A549 (cell line): ENCODE measurements around the gene LSM12. TPM values are rescaled to one million over a fixed set of nuclear protein-coding genes. Genes with fewer than 3 reads are reported as not detected.
"Not testable (repeated sequence)": the region's sequence is repeated elsewhere in the genome, so short reads cannot be mapped to it uniquely, and the experiment has no call there.

ENCODE experiments used
- ATAC-seq, 2 experiments: fragments of 200-7000 bp in 1 of 2; fragments of >200 bp in 1 of 2; cut with Nextera tagmentation in 1 of 2; cut with Tn5 transposase in 1 of 2; 3 replicates each; pipeline versions ENCODE4 v1.8.0 to v1.9.1; 2018 to 2020; ENCODE audit warnings: mild to moderate bottlenecking in 1 of 2, moderate library complexity in 1 of 2
- CTCF ChIA-PET: fragments of 300-600 bp; sonication (Branson Sonifier 250); formaldehyde crosslinking; extraction: SDS; loops from one replicate; lab custom pipeline; 2021; ENCODE audit warnings: antibody characterized with exemption, inconsistent platforms; lab: Yijun Ruan, JAX
- POLR2A ChIA-PET: fragments of 350-600 bp; formaldehyde crosslinking; extraction: SDS; loops from one replicate; lab custom pipeline; 2021; ENCODE audit warnings: antibody characterized with exemption, inconsistent platforms; lab: Yijun Ruan, JAX
- DNase-seq, 2 experiments: peaks; one replicate each; pipeline versions ENCODE4 v3.0.0 to v3.0.0-alpha.2; 2011 to 2016; ENCODE audit warnings: low read depth in 1 of 2, low spot score in 1 of 2
- FAIRE-seq: peaks from 2 replicates; lab custom pipeline; 2011; peaks lifted over from hg19 to GRCh38; lab: Jason Lieb, UNC
- H3K27ac ChIP-seq, 2 experiments: fragments of >200 bp; sonication (Bioruptor Twin); formaldehyde crosslinking; 3 replicates each; pipeline ENCODE4 v1.5.1; 2016 to 2017
- H3K4me1 ChIP-seq: fragments of >200 bp; sonication (Bioruptor Twin); formaldehyde crosslinking; 3 replicates; pipeline ENCODE4 v1.6.1; 2016
- H3K4me2 ChIP-seq: fragments of >200 bp; sonication (Bioruptor Twin); formaldehyde crosslinking; 3 replicates; pipeline ENCODE4 v1.6.1; 2016
- H3K4me3 ChIP-seq: fragments of >200 bp; sonication (Bioruptor Twin); formaldehyde crosslinking; 3 replicates; pipeline ENCODE4 v1.5.1; 2016
- H3K9me3 ChIP-seq: fragments of >200 bp; sonication (Bioruptor Twin); formaldehyde crosslinking; 3 replicates; pipeline ENCODE4 v1.6.1; 2016
- ATOH8 ChIP-seq: fragments of 250-450 bp; sonication (Bioruptor Pico); IDR thresholded peaks from 2 replicates; pipeline ENCODE4 v1.5.0; 2020; ENCODE audit warnings: low read depth, mild to moderate bottlenecking, moderate library complexity
- CEBPB ChIP-seq, 2 experiments: fragments of >200 bp in 1 of 2; sonication (Bioruptor Twin) in 1 of 2; formaldehyde crosslinking in 1 of 2; IDR thresholded peaks; 2 replicates each; pipeline ENCODE4 v1.6.1; 2012 to 2016
- CHD2 ChIP-seq: fragments of 150-350 bp; IDR thresholded peaks from 2 replicates; pipeline ENCODE4 v1.6.1; 2014; ENCODE audit warnings: low read length; ENCODE audit not compliant: partially characterized antibody
- E2F6 ChIP-seq: IDR thresholded peaks from 2 replicates; pipeline ENCODE4 v1.6.1; 2012; ENCODE audit warnings: low read depth, borderline replicate concordance
- EHMT2 ChIP-seq: fragments of 200-600 bp; sonication (generic); IDR thresholded peaks from 2 replicates; pipeline ENCODE4 v1.6.1; 2016; ENCODE audit warnings: antibody characterized with exemption, low read depth, mild to moderate bottlenecking, moderate library complexity
- ELK1 ChIP-seq: fragments of 150-350 bp; IDR thresholded peaks from 2 replicates; pipeline ENCODE4 v1.6.1; 2014; ENCODE audit warnings: low read depth, mild to moderate bottlenecking, low read length
- EP300 ChIP-seq, 2 experiments: fragments of >200 bp; sonication (Bioruptor Twin); formaldehyde crosslinking; IDR thresholded peaks; 2 replicates in 1 of 2; 3 replicates in 1 of 2; pipeline ENCODE4 v1.6.1; 2016 to 2017
- ESRRA ChIP-seq: fragments of 150-350 bp; IDR thresholded peaks from 2 replicates; pipeline ENCODE4 v1.6.1; 2014; ENCODE audit warnings: mild to moderate bottlenecking, low read length, borderline replicate concordance
- FOSB ChIP-seq: fragments of 250-450 bp; sonication (Bioruptor Pico); IDR thresholded peaks from 2 replicates; pipeline ENCODE4 v1.5.0; 2020; ENCODE audit warnings: mild to moderate bottlenecking, moderate library complexity
- FOSL2 ChIP-seq, 2 experiments: fragments of 450-650 bp in 1 of 2; fragments of >200 bp in 1 of 2; sonication (Bioruptor Twin) in 1 of 2; formaldehyde crosslinking; IDR thresholded peaks; 2 replicates each; pipeline versions ENCODE4 v1.5.0 to v1.6.1; 2016 to 2020; ENCODE audit warnings: mild to moderate bottlenecking in 1 of 2, moderate library complexity in 1 of 2
- FOXS1 ChIP-seq: fragments of 250-450 bp; sonication (Bioruptor Pico); IDR thresholded peaks from 2 replicates; pipeline ENCODE4 v1.5.0; 2020; ENCODE audit warnings: mild to moderate bottlenecking, moderate library complexity
- GATA3 ChIP-seq: IDR thresholded peaks from 2 replicates; pipeline ENCODE4 v1.6.1; 2012; ENCODE audit warnings: borderline replicate concordance
- HDAC2 ChIP-seq: fragments of 200-600 bp; sonication (generic); IDR thresholded peaks from 2 replicates; pipeline ENCODE4 v1.6.1; 2016
- HOXA7 ChIP-seq: fragments of 250-450 bp; sonication (Bioruptor Pico); IDR thresholded peaks from 2 replicates; pipeline ENCODE4 v1.5.0; 2020; ENCODE audit warnings: mild to moderate bottlenecking, moderate library complexity
- HOXB13 ChIP-seq: fragments of 250-450 bp; sonication (Bioruptor Pico); IDR thresholded peaks from 2 replicates; pipeline ENCODE4 v1.5.0; 2020; ENCODE audit warnings: low read depth, mild to moderate bottlenecking, moderate library complexity
- HOXB5 ChIP-seq: fragments of 250-450 bp; sonication (Bioruptor Pico); IDR thresholded peaks from 2 replicates; pipeline ENCODE4 v1.5.0; 2020; ENCODE audit warnings: mild to moderate bottlenecking, moderate library complexity
- JUN ChIP-seq, 2 experiments: fragments of >200 bp; sonication (Bioruptor Twin); formaldehyde crosslinking; IDR thresholded peaks; 2 replicates in 1 of 2; 3 replicates in 1 of 2; pipeline ENCODE4 v1.6.1; 2016 to 2017
- KDM5A ChIP-seq: fragments of 200-600 bp; sonication (generic); IDR thresholded peaks from 2 replicates; pipeline ENCODE4 v1.6.1; 2016; ENCODE audit warnings: antibody characterized with exemption, mild to moderate bottlenecking
- MAFK ChIP-seq: fragments of 450-650 bp; IDR thresholded peaks from 2 replicates; pipeline ENCODE4 v1.6.1; 2014; ENCODE audit not compliant: partially characterized antibody
- POLR2A ChIP-seq: IDR thresholded peaks from 2 replicates; pipeline ENCODE4 v1.6.1; 2012; ENCODE audit warnings: mild to moderate bottlenecking, low read length
- POLR2AphosphoS2 ChIP-seq: conservative IDR thresholded peaks from 2 replicates; pipeline ENCODE4 v1.6.1; 2012; ENCODE audit warnings: low read length, improper control_type of control experiment, inconsistent platforms
- RAD21 ChIP-seq, 2 experiments: fragments of >200 bp in 1 of 2; sonication (Bioruptor Twin) in 1 of 2; formaldehyde crosslinking in 1 of 2; IDR thresholded peaks in 1 of 2; conservative IDR thresholded peaks in 1 of 2; 2 replicates in 1 of 2; 3 replicates in 1 of 2; pipeline ENCODE4 v1.6.1; 2012 to 2018; ENCODE audit warnings: inconsistent platforms in 1 of 2
- RCOR1 ChIP-seq: fragments of 150-350 bp; IDR thresholded peaks from 2 replicates; pipeline ENCODE4 v1.6.1; 2014; ENCODE audit warnings: antibody characterized with exemption, low read length, low read depth
- RFX5 ChIP-seq: fragments of 450-650 bp; IDR thresholded peaks from 2 replicates; pipeline ENCODE4 v1.7.1; 2014; ENCODE audit warnings: antibody characterized with exemption, mild to moderate bottlenecking, moderate library complexity
- SMC3 ChIP-seq: fragments of >200 bp; sonication (Bioruptor Twin); formaldehyde crosslinking; IDR thresholded peaks from 3 replicates; pipeline ENCODE4 v1.6.1; 2018; ENCODE audit warnings: inconsistent platforms
- TP53 ChIP-seq: fragments of 250-450 bp; sonication (Bioruptor Pico); IDR thresholded peaks from 2 replicates; pipeline ENCODE4 v1.5.0; 2021; ENCODE audit warnings: mild to moderate bottlenecking, moderate library complexity
- ZC3H11A ChIP-seq: fragments of 450-650 bp; IDR thresholded peaks from 2 replicates; pipeline ENCODE4 v1.6.1; 2014; ENCODE audit warnings: antibody characterized with exemption, mild to moderate bottlenecking
- ZSCAN20 ChIP-seq: fragments of 250-450 bp; sonication (Bioruptor Pico); IDR thresholded peaks from 2 replicates; pipeline ENCODE4 v1.8.0; 2022; ENCODE audit warnings: mild to moderate bottlenecking, moderate library complexity
- WGBS: methylation state at CpG from one replicate; pipeline ENCODE4 v1.1.6; 2017; ENCODE audit errors: missing lambda C conversion rate; 5-methylcytosine and 5-hydroxymethylcytosine counted together
- polyA plus RNA-seq, 4 experiments: library from polyadenylated mRNA; depleted of rRNA in 3 of 4; stranded (reverse); fragments of >200 nt; fragmentation: RNase III in 1 of 4; extraction: RNeasy Plus Mini Kit Qiagen cat#74134 plus additional on column Dnase treatment in 1 of 4; gene quantifications; 2 replicates in 3 of 4; 3 replicates in 1 of 4; pipeline ENCODE4 v1.2.3, GENCODE V29; 2011 to 2017
- TF ChIP-seq, protein P1 (sequence below): IDR thresholded peaks from 2 replicates; pipeline ENCODE4 v1.6.1; 2012
- TF ChIP-seq, protein P2 (sequence below): IDR thresholded peaks from 2 replicates; pipeline ENCODE4 v1.6.1; 2012

The LSM12 gene
- polyA plus RNA-seq, 2 of the 4 experiments (the other 2 are of a cell fraction), result 43.9 to 75.0 TPM

DNA sequence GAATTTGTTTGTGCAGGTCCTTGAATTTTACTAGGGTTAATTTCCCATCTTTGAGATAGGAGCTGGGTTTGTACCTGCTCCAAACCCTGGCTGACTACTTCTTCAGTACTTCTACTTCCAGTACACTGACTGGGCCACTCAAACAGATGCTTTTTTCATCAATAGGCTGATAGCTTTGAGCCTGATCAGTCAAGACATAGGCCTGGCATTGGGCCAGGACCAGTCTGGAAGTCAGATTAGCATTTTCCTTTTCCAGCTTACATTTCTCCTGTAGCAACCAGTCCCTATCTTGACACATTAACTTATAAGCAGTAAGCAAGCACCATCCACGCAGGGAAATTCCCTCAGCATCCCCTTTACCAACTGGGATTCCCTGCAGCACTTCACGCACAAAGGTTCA, 44.2 kb downstream of the LSM12 start:
- DNase-seq, result no peak
- Histone ChIP-seq H3K4me2 (no peak overlapping the region), H3K9me3 (no peaks in the 10 kb centered on the region), H3K4me1 (no peaks in the 10 kb centered on the region), H3K27ac (no peak overlapping the region), H3K4me3 (no peak overlapping the region)
- ChIA-PET CTCF (interaction anchor here (0.6 to 14.3 kb wide), 5 partner anchors 10 to 142 kb away, joined by 3 to 145 read pairs (median 4); no protein-coding TSS in a partner anchor), POLR2A (no interaction called here)
- no peak for FAIRE-seq
- no peak for TF ChIP-seq KDM5A
- TF ChIP-seq ATOH8, result no peak
- no peak for TF ChIP-seq HOXA7 (CRISPR knock-in tag)
- ATAC-seq, result no peak
- 90% methylated on average over 2 of the region's 2 CpGs for WGBS

- H3K9me3 ChIP-seq, H3K4me2 ChIP-seq, H3K27ac ChIP-seq, H3K4me3 ChIP-seq, DNase-seq, POLR2A ChIA-PET, FAIRE-seq, H3K4me1 ChIP-seq, ATAC-seq: not testable (repeated sequence)
- CTCF ChIA-PET, result interaction anchor here (1.0 to 14.3 kb wide), 3 partner anchors 20 to 50 kb away, joined by 3 to 145 read pairs (median 3); no protein-coding TSS in a partner anchor
- 87% methylated on average over 7 of the region's 7 CpGs for WGBS
Measured at GRCh38 chr17:44021227-44021626, 45.2 kb downstream of the LSM12 start.

- peak; percentile 97 to 100 for DNase-seq
- Histone ChIP-seq H3K4me2 (peak within 1 kb of the TSS; percentile 79), H3K4me3 (peak within 1 kb of the TSS; percentile 80), H3K9me3 (no peaks in the 10 kb centered on the region), H3K4me1 (no peaks in the 10 kb centered on the region), H3K27ac (peak within 1 kb of the TSS; percentile 89 to 92)
- peak; percentile 91 to 95 for ATAC-seq
- ChIA-PET POLR2A (interaction anchor here (0.7 to 1.5 kb wide), 3 partner anchors 19 to 77 kb away, joined by 3 to 7 read pairs (median 6); partner anchors contain the start of gene G6PC3), CTCF (interaction anchor here (0.6 to 1.6 kb wide), 5 partner anchors 12 to 490 kb away, joined by 3 to 7 read pairs (median 4); no protein-coding TSS in a partner anchor)
- FAIRE-seq, result peak; percentile 67
- WGBS, result 5% methylated on average over 43 of the region's 43 CpGs
- TF ChIP-seq MAFK, result peak; percentile 16
- TF ChIP-seq RAD21 (conservative IDR thresholded peaks at IDR 0.05 in 1 of 2, IDR thresholded peaks at IDR 0.05 in 1 of 2), result no peak
- TF ChIP-seq FOXS1 (CRISPR knock-in tag), result peak; percentile 69
- TF ChIP-seq RCOR1, result peak; percentile 81; the same call in 1 of the 2 replicates
- TF ChIP-seq SMC3, result peak; percentile 31; the same call in 1 of the 3 replicates
- no peak for TF ChIP-seq FOSL2 (IDR thresholded peaks at IDR 0.05)
- TF ChIP-seq FOSL2 (CRISPR knock-in tag; IDR thresholded peaks at IDR 0.05), result peak; percentile 55
- TF ChIP-seq CHD2, result peak; percentile 59
- peak; percentile 85 for TF ChIP-seq POLR2A
- TF ChIP-seq ESRRA, result no peak
- no peak for TF ChIP-seq ELK1
- TF ChIP-seq, protein P1, sequence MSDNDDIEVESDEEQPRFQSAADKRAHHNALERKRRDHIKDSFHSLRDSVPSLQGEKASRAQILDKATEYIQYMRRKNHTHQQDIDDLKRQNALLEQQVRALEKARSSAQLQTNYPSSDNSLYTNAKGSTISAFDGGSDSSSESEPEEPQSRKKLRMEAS, result peak; percentile 97
- no peak for TF ChIP-seq HOXA7 (CRISPR knock-in tag)
- TF ChIP-seq HDAC2, result peak; percentile 97
- TF ChIP-seq CEBPB (IDR thresholded peaks at IDR 0.05), result peak in 1 of 2 experiments; percentile 51; a peak in 1 of 4 replicates
- TF ChIP-seq POLR2AphosphoS2, result no peak
- peak; percentile 99 for TF ChIP-seq KDM5A
- TF ChIP-seq HOXB13, result peak; percentile 36; the same call in 1 of the 2 replicates
- peak; percentile 89 to 98 for TF ChIP-seq JUN (IDR thresholded peaks at IDR 0.05)
- TF ChIP-seq EHMT2, result peak; percentile 59; the same call in 1 of the 2 replicates
- TF ChIP-seq RFX5, result peak; percentile 58
- 0 out of 2 replicates have a peak, but pooled peaks have one; percentile 53 for TF ChIP-seq HOXB5 (CRISPR knock-in tag)
- TF ChIP-seq FOSB, result no peak
- TF ChIP-seq, protein P2, sequence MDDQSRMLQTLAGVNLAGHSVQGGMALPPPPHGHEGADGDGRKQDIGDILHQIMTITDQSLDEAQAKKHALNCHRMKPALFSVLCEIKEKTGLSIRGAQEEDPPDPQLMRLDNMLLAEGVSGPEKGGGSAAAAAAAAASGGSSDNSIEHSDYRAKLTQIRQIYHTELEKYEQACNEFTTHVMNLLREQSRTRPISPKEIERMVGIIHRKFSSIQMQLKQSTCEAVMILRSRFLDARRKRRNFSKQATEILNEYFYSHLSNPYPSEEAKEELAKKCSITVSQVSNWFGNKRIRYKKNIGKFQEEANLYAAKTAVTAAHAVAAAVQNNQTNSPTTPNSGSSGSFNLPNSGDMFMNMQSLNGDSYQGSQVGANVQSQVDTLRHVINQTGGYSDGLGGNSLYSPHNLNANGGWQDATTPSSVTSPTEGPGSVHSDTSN, result peak; percentile 76
- TF ChIP-seq GATA3, result peak; percentile 67
- TF ChIP-seq TP53 (CRISPR knock-in tag), result peak; percentile 34; the same call in 1 of the 2 replicates
- TF ChIP-seq EP300 (IDR thresholded peaks at IDR 0.05), result no peak
- TF ChIP-seq ZC3H11A, result 0 out of 2 replicates have a peak, but pooled peaks have one; percentile 3
- peak; percentile 91 for TF ChIP-seq E2F6
- 0 out of 2 replicates have a peak, but pooled peaks have one; percentile 63 for TF ChIP-seq ZSCAN20
Measured at GRCh38 chr17:44014437-44015172, 51.9 kb downstream of the LSM12 start, which contains the start of gene TMEM101. TMEM101 (minus strand) TSS chr17:44014963; CDS start chr17:44014952, 11 bp downstream.
